Measurements from ENCODE around the gene EMSY. TPM values are rescaled to one million over a fixed set of nuclear protein-coding genes. Genes with fewer than 3 reads are reported as not detected.
"Not testable (repeated sequence)": the region's sequence is repeated elsewhere in the genome, so short reads cannot be mapped to it uniquely, and the experiment has no call there.

EMSY gene
- 10 to 100 TPM; 29.0 to 39.8 (median 37.5) TPM for total RNA-seq

- 0 to 1% methylated on average over 19 of the region's 53 CpGs for WGBS, 2 donors (ENCODE audit: low coverage in 1 of 2)
- Histone ChIP-seq H3K36me3 (peaks cover 0 to 16% of the 10 kb centered on the region in 2 donors), H3K27ac (peak within 1 kb of the TSS; percentile 91 to 100 (median 96)), H3K4me1 (peaks cover 0 to 31% (median 14%) of the 10 kb centered on the region in 3 donors), H3K4me3 (peak within 1 kb of the TSS; percentile 73 to 82), H3K27me3 (no peaks in the 10 kb centered on the region), H3K9me3 (no peaks in the 10 kb centered on the region)
- TF ChIP-seq EP300 (IDR thresholded peaks at IDR 0.05) (no peak), CTCF (IDR thresholded peaks at IDR 0.05) (peak in 2 of 4 experiments; percentile 5 to 16), POLR2A (IDR thresholded peaks at IDR 0.05) (peak; percentile 97 to 98), POLR2AphosphoS5 (IDR thresholded peaks at IDR 0.05) (peak; percentile 100)
- peak; percentile 99 for ATAC-seq
Measured at GRCh38 chr11:76444384-76445120, at the start of gene EMSY. EMSY (plus strand) TSS chr11:76445018; CDS start chr11:76446939, 1,921 bp downstream.

DNA sequence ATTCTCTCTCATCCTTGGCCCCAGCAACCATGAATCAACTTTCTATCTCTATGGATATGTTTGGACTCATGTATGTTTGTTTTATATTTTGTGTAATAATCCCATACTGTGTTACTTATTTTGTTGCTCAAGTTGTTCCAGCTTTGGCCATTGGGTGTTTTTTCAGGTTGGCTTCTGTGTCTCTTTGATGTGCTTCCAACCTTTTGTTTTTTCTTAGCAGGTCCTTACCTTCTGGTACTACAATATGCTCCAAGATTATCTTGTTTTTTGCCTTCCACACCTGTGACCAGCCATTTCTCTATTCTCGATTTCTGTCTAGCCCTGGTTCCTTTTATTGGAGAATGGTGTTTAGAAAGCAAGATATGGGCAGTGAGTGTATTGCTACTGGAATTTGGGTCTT is 49.5 kb upstream of the EMSY start:
- no peak overlapping the region for H3K4me3 ChIP-seq
- TF ChIP-seq CTCF (IDR thresholded peaks at IDR 0.05) (no peak), EP300 (IDR thresholded peaks at IDR 0.05) (no peak), POLR2AphosphoS5 (IDR thresholded peaks at IDR 0.05) (no peak), POLR2A (IDR thresholded peaks at IDR 0.05) (no peak)
- H3K9me3 ChIP-seq = no peaks in the 10 kb centered on the region
- H3K4me1 ChIP-seq = peaks cover 0 to 12% (median 0%) of the 10 kb centered on the region in 3 donors
- ATAC-seq = no peak
- WGBS, 2 donors (ENCODE audit: low coverage in 1 of 2) = 91 to 100% methylated on average over 1 of the region's 1 CpG
- no peaks in the 10 kb centered on the region for H3K36me3 ChIP-seq
- no peak overlapping the region for H3K27ac ChIP-seq
- no peaks in the 10 kb centered on the region for H3K27me3 ChIP-seq

DNA sequence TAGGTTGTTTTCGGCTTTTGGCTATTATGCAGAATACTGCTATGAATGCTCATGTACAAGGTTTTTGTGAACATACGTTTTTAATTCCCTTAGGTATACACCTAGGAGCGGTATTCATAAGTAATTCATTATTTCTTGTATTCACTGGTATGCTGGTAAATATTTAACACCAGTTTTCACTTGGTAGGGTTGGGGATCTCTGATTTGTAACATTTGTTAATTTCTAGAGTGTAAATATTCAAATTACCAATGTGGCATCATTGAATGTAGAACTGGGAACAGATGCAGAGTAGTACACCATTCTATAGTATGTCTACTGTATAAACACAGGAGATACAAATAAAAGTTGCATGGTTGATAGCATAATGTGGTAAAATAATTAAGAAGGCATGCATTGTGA is 47.4 kb upstream of the EMSY start:
- Histone ChIP-seq H3K9me3 (no peaks in the 10 kb centered on the region), H3K4me1 (no peaks in the 10 kb centered on the region), H3K4me3 (no peak overlapping the region), H3K27me3 (no peaks in the 10 kb centered on the region), H3K36me3 (no peaks in the 10 kb centered on the region), H3K27ac (no peak overlapping the region)
- TF ChIP-seq POLR2A (IDR thresholded peaks at IDR 0.05) = no peak
- no peak for ATAC-seq
- 81 to 92% methylated on average over 3 of the region's 3 CpGs for WGBS, 2 donors (ENCODE audit: low coverage in 1 of 2)

DNA sequence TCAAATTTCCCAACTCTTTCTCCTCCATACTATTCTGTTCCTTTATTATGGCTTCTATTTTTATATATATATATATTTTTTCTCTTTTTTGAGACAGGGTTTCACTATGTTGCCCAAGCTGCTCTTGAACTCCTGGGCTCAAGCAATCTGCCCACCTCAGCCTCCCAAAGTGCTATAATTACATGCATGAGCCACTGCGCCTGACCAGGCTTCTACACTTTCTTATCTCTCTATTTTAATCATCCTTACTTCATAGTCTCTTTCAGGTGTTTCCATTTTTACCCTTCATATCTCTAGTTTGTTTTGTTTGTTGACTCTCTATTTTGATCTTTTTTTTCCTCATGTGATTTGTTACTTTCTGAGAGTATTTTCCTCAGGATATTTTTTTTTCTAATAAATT is 43.9 kb upstream of the EMSY start:
- Histone ChIP-seq H3K36me3 (no peaks in the 10 kb centered on the region), H3K27me3 (peaks cover 6% of the 10 kb centered on the region), H3K4me1 (no peaks in the 10 kb centered on the region), H3K4me3 (no peak overlapping the region), H3K9me3 (no peaks in the 10 kb centered on the region), H3K27ac (no peak overlapping the region)
- TF ChIP-seq POLR2A (IDR thresholded peaks at IDR 0.05) = no peak
- no peak for TF ChIP-seq CTCF (IDR thresholded peaks at IDR 0.05)
- TF ChIP-seq POLR2AphosphoS5 (IDR thresholded peaks at IDR 0.05) = no peak
- TF ChIP-seq EP300 (IDR thresholded peaks at IDR 0.05) = no peak
- no peak for ATAC-seq
- 93 to 100% methylated on average over 1 of the region's 1 CpG for WGBS, 2 donors (ENCODE audit: low coverage in 1 of 2)

- ATAC-seq = not testable (repeated sequence)
- 100% methylated on average over 1 to 5 of the region's 8 CpGs for WGBS, 2 donors (ENCODE audit: low coverage in 1 of 2)
Measured at GRCh38 chr11:76401484-76401883, 43.3 kb upstream of the EMSY start.

DNA sequence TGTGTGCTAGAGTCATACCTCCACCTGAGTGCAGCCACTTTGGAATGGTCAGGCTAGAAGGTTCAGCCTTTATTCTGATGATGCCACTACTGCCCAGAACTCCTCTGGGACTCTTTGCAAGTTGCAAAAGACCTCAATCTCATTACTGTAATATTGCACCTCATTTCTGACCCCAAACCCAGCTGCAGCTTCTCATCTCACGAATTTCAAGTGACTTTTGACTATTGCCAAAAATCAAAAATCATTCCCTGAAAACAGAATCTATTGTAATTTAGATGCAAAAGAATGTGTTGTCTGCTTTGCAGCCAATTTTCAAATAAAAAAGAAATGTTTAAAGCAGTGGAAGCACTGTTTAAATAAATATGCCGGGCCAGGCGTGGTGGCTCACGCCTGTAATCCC is 38.5 kb upstream of the EMSY start:
- Histone ChIP-seq H3K4me3 (no peak overlapping the region), H3K27ac (no peak overlapping the region), H3K36me3 (no peaks in the 10 kb centered on the region), H3K9me3 (no peaks in the 10 kb centered on the region), H3K4me1 (peaks cover 0 to 7% (median 0%) of the 10 kb centered on the region in 3 donors), H3K27me3 (peaks cover 7% of the 10 kb centered on the region)
- TF ChIP-seq EP300 (IDR thresholded peaks at IDR 0.05) = no peak
- TF ChIP-seq POLR2AphosphoS5 (IDR thresholded peaks at IDR 0.05) = no peak
- TF ChIP-seq POLR2A (IDR thresholded peaks at IDR 0.05) = no peak
- no peak for TF ChIP-seq CTCF (IDR thresholded peaks at IDR 0.05)
- WGBS, 2 donors (ENCODE audit: low coverage in 1 of 2) = 71 to 73% methylated on average over 1 to 4 of the region's 4 CpGs
- ATAC-seq = no peak

More at GRCh38 chr11:76401484-76401883, 43.3 kb upstream of the EMSY start:
- H3K4me3 ChIP-seq, H3K4me1 ChIP-seq, H3K27ac ChIP-seq, H3K36me3 ChIP-seq, H3K27me3 ChIP-seq, H3K9me3 ChIP-seq: not testable (repeated sequence)
